ENCODE measurements around the gene ANO1.

Gene ANO1

DNA sequence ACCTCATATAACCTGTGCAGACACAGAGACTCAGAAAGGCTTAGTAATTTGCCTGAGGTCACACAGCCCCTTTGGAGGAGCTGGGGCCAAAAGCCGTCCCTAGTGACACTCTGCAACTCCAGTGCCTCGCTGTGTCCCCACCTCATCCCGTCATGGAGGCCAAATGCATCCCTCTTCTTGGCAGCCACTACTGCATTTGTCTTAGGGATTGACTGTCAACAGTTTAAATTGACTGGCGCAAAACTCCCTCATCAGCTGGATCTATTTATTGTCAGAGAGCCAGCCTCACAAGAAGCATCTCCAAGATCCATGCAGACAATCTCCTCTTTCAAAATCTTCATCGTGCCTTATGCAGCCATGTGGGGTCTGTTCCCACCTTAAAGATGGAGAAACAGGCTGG lies 35.7 kb downstream of the ANO1 start:
- no peak for DNase-seq (ENCODE audit: low read depth in 2 of 2)

DNA sequence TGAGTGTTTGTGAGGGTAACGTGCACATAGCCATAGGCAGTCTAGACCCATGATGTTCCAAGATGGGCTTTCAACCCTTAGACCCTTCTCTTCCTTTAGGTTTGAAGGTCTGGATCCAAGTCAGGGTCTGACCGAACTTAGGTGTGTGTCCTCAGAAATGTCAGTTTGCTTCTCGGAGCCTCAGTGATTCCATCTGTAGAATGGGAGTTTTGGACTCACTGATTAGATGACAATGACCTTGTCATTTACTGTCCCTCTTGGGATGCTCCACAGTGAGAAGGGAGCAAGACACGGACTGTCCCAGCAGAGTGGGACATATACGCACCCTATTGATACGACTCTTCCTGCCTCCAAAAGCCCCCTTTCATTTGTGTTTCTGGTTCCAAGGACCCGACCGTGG lies 37.7 kb downstream of the ANO1 start:
- DNase-seq (ENCODE audit: low read depth in 2 of 2): no peak

DNA sequence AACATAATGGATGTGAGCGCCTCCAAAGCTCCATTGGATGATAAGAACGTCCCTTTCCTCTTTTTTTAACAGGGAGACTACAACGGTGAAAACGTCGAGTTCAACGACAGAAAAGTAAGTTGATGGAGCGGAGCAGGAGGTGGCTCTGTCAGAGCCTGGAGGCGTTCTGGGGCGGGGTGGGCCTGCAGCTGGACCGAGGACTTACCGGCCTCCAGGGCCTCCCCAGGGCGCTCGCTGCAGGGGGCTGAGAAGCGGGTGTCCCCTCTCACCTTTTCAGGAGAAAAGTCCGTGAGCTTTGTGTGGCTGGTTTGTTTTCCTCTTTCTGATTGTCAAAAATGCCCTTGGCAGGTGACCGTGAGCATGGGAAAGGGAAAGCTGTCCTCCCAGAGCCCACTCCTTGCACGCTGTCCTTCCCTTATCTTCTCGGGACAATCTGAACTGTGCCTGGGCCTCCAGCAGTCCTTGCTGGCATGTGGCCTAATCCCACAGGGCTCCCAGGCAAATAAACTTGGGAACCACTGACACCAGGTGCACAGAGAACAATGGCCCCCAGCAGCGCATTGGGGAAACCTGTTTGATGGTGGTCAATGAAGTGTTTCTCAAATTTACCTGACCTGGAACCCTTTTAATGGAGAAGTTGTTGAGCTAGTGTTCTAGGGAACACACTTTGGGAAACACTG lies 38.4 kb downstream of the ANO1 start:
- DNase-seq (ENCODE audit: low read depth in 2 of 2): no peak

DNA sequence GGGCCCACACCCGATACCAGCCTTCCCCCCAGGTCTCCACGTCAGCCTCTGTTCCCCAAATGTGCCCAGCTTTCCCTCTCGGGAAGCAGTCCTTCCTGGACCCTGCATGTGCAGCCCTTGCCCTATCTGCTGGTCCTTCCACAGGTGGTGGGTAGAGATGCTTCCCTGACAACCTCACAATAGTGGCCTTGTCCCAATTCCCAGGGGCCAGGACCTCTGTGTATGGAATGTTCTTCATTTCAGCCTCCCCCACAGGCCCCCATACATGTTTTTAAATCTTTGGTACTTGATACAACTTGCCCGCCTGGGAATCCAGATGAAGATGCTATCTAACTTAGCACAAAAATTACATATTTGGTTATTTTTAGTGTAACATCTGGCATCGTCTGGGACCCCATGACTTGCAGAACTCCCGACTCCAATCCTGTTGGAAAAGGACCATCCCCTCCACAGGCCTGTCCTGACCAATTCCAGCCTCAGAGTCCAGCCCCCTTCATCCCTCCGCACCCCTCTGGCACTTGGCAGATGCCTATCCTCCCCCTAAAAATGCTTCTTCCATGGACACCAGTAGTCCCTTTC lies 39.5 kb downstream of the ANO1 start:
- DNase-seq (ENCODE audit: low read depth in 2 of 2): no peak

- DNase-seq (ENCODE audit: low read depth in 2 of 2): no peak
Measured at GRCh38 chr11:70118642-70119041, 40.5 kb downstream of the ANO1 start.

GRCh38 chr11:70119502-70119901 lies 41.4 kb downstream of the ANO1 start:
- no peak for DNase-seq (ENCODE audit: low read depth in 2 of 2)

GRCh38 chr11:70120674-70121073 lies 42.6 kb downstream of the ANO1 start:
- DNase-seq (ENCODE audit: low read depth in 2 of 2): no peak

DNA sequence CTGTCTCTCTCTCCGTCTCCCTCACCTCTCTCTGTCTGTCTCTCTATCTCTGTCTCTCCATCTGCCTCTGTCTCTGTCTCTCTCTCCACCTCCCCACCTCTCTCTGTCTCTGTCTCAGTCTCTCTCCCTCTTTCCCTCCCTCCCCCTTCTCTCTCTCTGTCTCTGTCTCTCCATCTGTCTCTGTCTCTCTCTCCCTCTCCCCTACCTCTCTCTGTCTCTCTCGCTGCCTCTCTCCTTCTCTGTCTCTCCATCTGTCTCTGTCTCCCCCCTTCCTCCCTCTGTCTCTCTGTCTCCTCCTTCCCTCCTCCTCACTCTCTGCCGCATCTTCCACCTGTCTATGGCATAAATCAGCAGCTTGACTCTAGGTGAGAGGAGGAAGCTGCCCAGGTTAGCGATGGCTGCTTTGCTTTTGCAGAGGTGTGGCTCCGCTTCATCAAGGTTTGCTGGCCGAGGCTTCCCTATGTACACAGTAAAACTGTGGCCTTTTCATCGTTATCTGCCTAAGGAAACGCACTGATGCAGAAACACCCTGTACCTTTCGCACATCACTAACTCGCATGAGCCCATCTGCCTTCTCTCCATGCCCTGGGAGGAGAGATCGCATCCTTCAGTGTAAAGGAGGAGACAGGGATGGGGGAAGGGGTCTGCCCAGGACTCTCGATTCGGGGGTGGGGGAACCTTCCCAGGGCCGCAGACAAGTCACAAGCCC lies 44.5 kb downstream of the ANO1 start:
- DNase-seq (ENCODE audit: low read depth in 2 of 2): no peak

DNA sequence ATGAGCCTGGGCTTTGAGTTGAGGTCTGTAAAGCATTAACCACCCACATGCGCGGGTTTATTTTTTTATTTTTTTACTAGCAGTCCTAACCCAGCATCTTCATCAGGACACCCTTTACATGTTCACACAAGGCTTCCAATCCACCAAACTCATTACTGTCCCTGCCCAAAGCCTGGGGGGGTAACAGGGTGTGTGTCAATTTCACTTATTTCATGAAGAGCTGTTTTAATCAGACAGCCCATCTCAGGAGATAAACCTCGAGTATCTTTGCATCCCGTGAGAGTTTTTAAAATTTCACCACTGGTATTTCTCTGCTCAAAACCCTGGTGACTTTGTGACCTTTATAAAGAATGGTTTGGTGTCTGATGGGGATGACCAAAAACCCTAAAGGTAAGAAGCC lies 45.6 kb downstream of the ANO1 start:
- no peak for DNase-seq (ENCODE audit: low read depth in 2 of 2)

GRCh38 chr11:70124321-70125000 lies 46.3 kb downstream of the ANO1 start:
- no peak for DNase-seq (ENCODE audit: low read depth in 2 of 2)

DNA sequence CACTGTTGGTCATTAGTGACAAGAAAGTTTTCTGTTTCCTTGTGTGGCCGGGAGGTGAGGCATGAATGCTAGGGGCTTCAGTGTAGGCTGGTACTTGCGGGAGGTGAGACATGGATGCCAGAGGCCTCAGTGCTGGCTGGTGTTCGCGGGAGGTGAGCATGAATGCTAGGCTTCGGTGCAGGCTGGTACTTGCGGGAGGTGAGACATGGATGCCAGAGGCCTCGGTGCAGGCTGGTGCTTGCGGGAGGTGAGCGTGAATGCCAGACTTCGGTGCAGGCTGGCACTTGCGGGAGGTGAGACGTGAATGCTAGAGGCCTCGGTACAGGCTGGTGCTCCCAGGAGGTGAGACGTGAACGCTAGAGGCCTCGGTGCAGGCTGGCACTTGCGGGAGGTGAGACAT lies 48.4 kb downstream of the ANO1 start:
- DNase-seq (ENCODE audit: low read depth in 2 of 2): no peak

DNA sequence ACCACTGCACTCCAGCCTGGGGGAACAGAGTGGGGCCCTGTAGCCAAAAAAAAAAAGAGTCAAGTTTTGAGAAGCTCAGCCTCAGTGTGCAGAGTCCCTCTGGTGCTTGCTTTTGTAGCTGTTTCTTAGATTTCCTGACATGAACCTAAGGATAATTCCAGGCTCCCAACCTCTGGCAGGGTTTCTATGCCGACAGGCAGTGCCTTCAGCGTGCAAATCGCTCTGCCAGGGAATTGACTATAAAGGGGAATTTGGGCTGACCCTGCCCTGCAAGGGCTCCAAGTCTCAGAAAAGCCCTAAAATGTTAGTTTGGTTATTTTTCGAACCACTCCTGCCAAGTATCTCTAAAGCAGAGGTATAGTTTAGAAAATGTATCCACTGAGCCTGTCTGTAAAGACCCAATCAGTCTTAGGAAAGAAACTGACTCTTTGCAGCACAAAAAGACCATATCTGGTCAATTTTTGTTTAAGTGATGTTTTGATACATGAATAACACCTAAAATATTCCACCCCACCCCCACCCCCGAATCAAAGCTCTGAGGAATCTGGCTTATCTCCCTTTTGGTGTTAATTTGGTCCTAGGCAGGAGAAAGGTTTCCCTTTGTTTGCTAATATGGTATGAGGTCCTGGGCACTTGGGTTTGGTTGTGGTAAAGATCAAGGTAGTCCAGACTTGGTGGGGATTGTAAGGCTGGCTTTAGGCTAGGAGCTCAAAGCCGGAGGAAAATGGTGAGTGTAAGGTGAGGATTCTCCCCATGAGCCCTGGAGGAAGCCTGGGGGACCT lies 49.7 kb downstream of the ANO1 start:
- DNase-seq (ENCODE audit: low read depth in 2 of 2): no peak

- no peak for DNase-seq (ENCODE audit: low read depth in 2 of 2)
Measured at GRCh38 chr11:70128435-70128906, 50.4 kb downstream of the ANO1 start.

- DNase-seq (ENCODE audit: low read depth in 2 of 2): no peak
Measured at GRCh38 chr11:70129051-70129592, 51.0 kb downstream of the ANO1 start.

GRCh38 chr11:70130636-70131035 lies 52.5 kb downstream of the ANO1 start:
- DNase-seq (ENCODE audit: low read depth in 2 of 2): no peak

DNA sequence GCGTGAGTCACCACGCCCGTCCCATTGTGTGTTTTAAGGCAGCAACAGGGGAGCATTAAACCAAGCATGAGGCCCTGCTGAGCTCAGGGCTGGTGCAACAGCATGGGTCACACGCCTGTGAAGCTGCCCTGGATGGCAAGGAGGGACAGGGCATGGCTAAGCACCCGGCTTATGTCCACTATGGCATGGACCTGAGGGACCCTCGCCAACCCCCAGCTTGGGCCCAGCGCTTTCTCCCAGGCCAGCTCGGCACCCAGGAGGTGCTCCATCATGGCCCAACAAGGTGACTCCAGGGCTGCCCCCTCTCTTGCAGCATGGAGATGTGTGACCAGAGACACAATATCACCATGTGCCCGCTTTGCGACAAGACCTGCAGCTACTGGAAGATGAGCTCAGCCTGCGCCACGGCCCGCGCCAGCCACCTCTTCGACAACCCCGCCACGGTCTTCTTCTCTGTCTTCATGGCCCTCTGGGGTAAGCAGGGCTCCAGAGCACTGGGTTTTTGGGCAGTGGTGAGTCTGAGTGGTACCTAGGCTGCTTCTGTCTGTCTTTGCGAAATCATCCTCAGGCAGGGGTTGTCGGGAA lies 53.6 kb downstream of the ANO1 start:
- DNase-seq (ENCODE audit: low read depth in 2 of 2): no peak

DNA sequence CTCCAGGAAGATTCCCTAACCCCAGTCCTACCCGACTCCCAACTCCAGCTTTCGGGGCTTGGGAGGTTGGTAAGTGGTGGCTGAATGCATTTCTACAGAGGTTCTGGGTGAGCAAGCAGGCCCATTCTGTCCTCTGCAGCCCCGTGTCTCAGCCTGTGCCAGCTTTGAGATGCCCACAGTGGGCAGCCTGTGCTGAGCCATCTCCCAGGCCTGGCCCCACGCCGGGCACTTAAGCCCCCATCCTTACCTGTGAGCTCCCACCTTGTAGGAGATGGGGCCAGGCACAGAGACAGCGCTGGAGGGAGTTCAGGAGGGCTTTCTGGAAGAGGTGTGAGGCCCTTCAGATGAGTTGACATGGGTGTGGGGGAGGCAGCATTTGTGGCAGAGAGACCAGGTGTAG lies 54.5 kb downstream of the ANO1 start:
- DNase-seq (ENCODE audit: low read depth in 2 of 2): no peak

- DNase-seq (ENCODE audit: low read depth in 2 of 2): no peak
Measured at GRCh38 chr11:70133771-70134335, 55.7 kb downstream of the ANO1 start.

DNA sequence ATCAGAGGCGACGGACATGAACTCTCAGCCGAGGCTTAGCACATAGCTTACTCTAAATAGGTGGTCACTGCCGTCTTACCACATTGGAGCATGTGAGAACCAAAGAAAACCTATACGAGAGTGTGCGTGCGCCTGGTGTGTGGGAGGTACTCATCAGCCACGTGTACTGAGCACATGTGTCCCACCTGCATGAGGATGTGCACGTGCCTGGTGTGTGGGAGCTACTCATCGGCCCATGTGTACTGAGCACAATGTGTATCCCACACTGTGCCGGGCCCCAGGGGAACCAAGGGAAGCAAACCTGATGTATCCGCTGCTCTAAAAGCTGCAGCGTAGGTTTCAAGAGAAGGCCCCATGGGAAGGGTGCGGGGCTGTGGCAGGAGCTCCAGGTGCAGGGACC lies 56.4 kb downstream of the ANO1 start:
- DNase-seq (ENCODE audit: low read depth in 2 of 2): no peak

GRCh38 chr11:70135142-70135541 lies 57.0 kb downstream of the ANO1 start:
- DNase-seq (ENCODE audit: low read depth in 2 of 2): no peak

- DNase-seq (ENCODE audit: low read depth in 2 of 2): no peak
Measured at GRCh38 chr11:70135625-70136059, 57.5 kb downstream of the ANO1 start.

All from stimulated activated CD4-positive, alpha-beta T cell treated with anti-CD3 and anti-CD28 coated beads, Interleukin-12 subunit alpha, Interleukin-12 subunit beta, amount 100 ng/mL, for 24 hours (primary cell).